MM.1S (cell line): Measurements from ENCODE around the gene PLA2G4F.

Experiments used
- CTCF ChIP-seq: fragments of 300-600 bp; sonication (generic); IDR thresholded peaks from 2 replicates; pipeline ENCODE4 v1.5.1; 2016; ENCODE audit warnings: antibody characterized with exemption, low read length, mixed read lengths
- EZH2 ChIP-seq: fragments of 300-600 bp; sonication (generic); optimal IDR thresholded peaks from 2 replicates; pipeline ENCODE3; 2017; ENCODE audit warnings: low read depth, mild to moderate bottlenecking, antibody characterized with exemption, low read length, mixed read lengths

GRCh38 chr15:42139596-42139995, 16.8 kb downstream of the PLA2G4F start:
- TF ChIP-seq CTCF (no peak), EZH2 (no peak)
